T-helper 2 cell treated with Interferon-gamma antibody and Interleukin-4, amounts not matched to agents 5 μg/mL and 100 μg/mL, for 36 hours (primary cell): ENCODE measurements around the gene KCNH3.

Source experiments
- DNase-seq: peaks from one replicate; pipeline ENCODE4 v3.0.0; 2021; ENCODE audit warnings: low spot score
- H3K27ac Mint-ChIP-seq: one replicate; pipeline ENCODE4 v1.8.0; 2021; ENCODE audit warnings: mild to moderate bottlenecking, mixed read lengths
- H3K27me3 Mint-ChIP-seq: one replicate; pipeline ENCODE4 v1.8.0; 2021; ENCODE audit warnings: low read depth, mixed read lengths
- H3K36me3 Mint-ChIP-seq: one replicate; pipeline ENCODE4 v1.8.0; 2021; ENCODE audit warnings: low read depth, mixed read lengths
- H3K4me1 Mint-ChIP-seq: one replicate; pipeline ENCODE4 v1.8.0; 2021; ENCODE audit warnings: low read depth, mixed read lengths
- H3K4me3 Mint-ChIP-seq: one replicate; pipeline ENCODE4 v1.8.0; 2022; ENCODE audit warnings: mild to moderate bottlenecking, moderate library complexity, mixed read lengths
- H3K9me3 Mint-ChIP-seq: one replicate; pipeline ENCODE4 v1.8.0; 2021; ENCODE audit warnings: mixed read lengths

KCNH3 gene

GRCh38 chr12:49545815-49546214, 7.0 kb downstream of the KCNH3 start:
- H3K27ac Mint-ChIP-seq, result no peak overlapping the region
- no peaks in the 10 kb centered on the region for H3K36me3 Mint-ChIP-seq
- no peak overlapping the region for H3K4me3 Mint-ChIP-seq
- no peaks in the 10 kb centered on the region for H3K9me3 Mint-ChIP-seq
- no peak for DNase-seq
- peaks cover 14% of the 10 kb centered on the region for H3K4me1 Mint-ChIP-seq
- H3K27me3 Mint-ChIP-seq, result peaks cover 37% of the 10 kb centered on the region

GRCh38 chr12:49546481-49546880, 7.7 kb downstream of the KCNH3 start:
- Mint-ChIP-seq H3K9me3 (no peaks in the 10 kb centered on the region), H3K4me3 (no peak overlapping the region), H3K36me3 (no peaks in the 10 kb centered on the region), H3K27ac (no peak overlapping the region), H3K4me1 (peaks cover 10% of the 10 kb centered on the region), H3K27me3 (peaks cover 31% of the 10 kb centered on the region)
- DNase-seq, result no peak

- peaks cover 10% of the 10 kb centered on the region for H3K4me1 Mint-ChIP-seq
- no peak overlapping the region for H3K4me3 Mint-ChIP-seq
These were observed 8.4 kb downstream of the KCNH3 start for GRCh38 chr12:49547090-49547690.

GRCh38 chr12:49548481-49548821, 9.6 kb downstream of the KCNH3 start:
- Mint-ChIP-seq H3K36me3 (no peaks in the 10 kb centered on the region), H3K27ac (no peak overlapping the region), H3K4me1 (peaks cover 8% of the 10 kb centered on the region), H3K27me3 (peaks cover 26% of the 10 kb centered on the region), H3K9me3 (no peaks in the 10 kb centered on the region), H3K4me3 (peak overlapping the region; percentile 56)
- DNase-seq, result no peak

More at GRCh38 chr12:49547090-49547690, 8.4 kb downstream of the KCNH3 start:
- DNase-seq, result no peak
- Mint-ChIP-seq H3K9me3 (no peaks in the 10 kb centered on the region), H3K27me3 (peaks cover 30% of the 10 kb centered on the region), H3K27ac (no peak overlapping the region), H3K36me3 (no peaks in the 10 kb centered on the region)

GRCh38 chr12:49548822-49549648, 10.2 kb downstream of the KCNH3 start:
- Mint-ChIP-seq H3K4me1 (peaks cover 11% of the 10 kb centered on the region), H3K9me3 (no peaks in the 10 kb centered on the region), H3K27ac (peak overlapping the region; percentile 42), H3K4me3 (peak overlapping the region; percentile 56), H3K27me3 (peaks cover 23% of the 10 kb centered on the region), H3K36me3 (no peaks in the 10 kb centered on the region)
- no peak for DNase-seq

- Mint-ChIP-seq H3K27ac (no peak overlapping the region), H3K4me1 (peaks cover 7% of the 10 kb centered on the region), H3K9me3 (no peaks in the 10 kb centered on the region), H3K36me3 (no peaks in the 10 kb centered on the region), H3K4me3 (no peak overlapping the region), H3K27me3 (peaks cover 16% of the 10 kb centered on the region)
- DNase-seq, result no peak
These were observed 11.2 kb downstream of the KCNH3 start for GRCh38 chr12:49549735-49550692.

- Mint-ChIP-seq H3K9me3 (no peaks in the 10 kb centered on the region), H3K27me3 (peaks cover 14% of the 10 kb centered on the region), H3K4me3 (no peak overlapping the region), H3K36me3 (no peaks in the 10 kb centered on the region), H3K4me1 (peaks cover 7% of the 10 kb centered on the region), H3K27ac (no peak overlapping the region)
- no peak for DNase-seq
These were observed 11.9 kb downstream of the KCNH3 start for GRCh38 chr12:49550693-49551252.

- peaks cover 9% of the 10 kb centered on the region for H3K4me1 Mint-ChIP-seq
- peaks cover 5% of the 10 kb centered on the region for H3K36me3 Mint-ChIP-seq
- H3K27ac Mint-ChIP-seq, result no peak overlapping the region
- DNase-seq, result no peak
- H3K4me3 Mint-ChIP-seq, result no peak overlapping the region
- peaks cover 14% of the 10 kb centered on the region for H3K27me3 Mint-ChIP-seq
- no peaks in the 10 kb centered on the region for H3K9me3 Mint-ChIP-seq
These were observed 13.2 kb downstream of the KCNH3 start for GRCh38 chr12:49552014-49552413.

- no peak for DNase-seq
- H3K27ac Mint-ChIP-seq, result no peak overlapping the region
- peaks cover 12% of the 10 kb centered on the region for H3K27me3 Mint-ChIP-seq
- no peaks in the 10 kb centered on the region for H3K9me3 Mint-ChIP-seq
- peaks cover 9% of the 10 kb centered on the region for H3K4me1 Mint-ChIP-seq
- H3K36me3 Mint-ChIP-seq, result peaks cover 5% of the 10 kb centered on the region
- H3K4me3 Mint-ChIP-seq, result no peak overlapping the region
These were observed 13.6 kb downstream of the KCNH3 start for GRCh38 chr12:49552425-49552824.

- Mint-ChIP-seq H3K27ac (no peak overlapping the region), H3K27me3 (peaks cover 9% of the 10 kb centered on the region), H3K4me3 (no peak overlapping the region), H3K4me1 (peaks cover 9% of the 10 kb centered on the region), H3K9me3 (no peaks in the 10 kb centered on the region), H3K36me3 (peaks cover 5% of the 10 kb centered on the region)
- no peak for DNase-seq
These were observed 14.1 kb downstream of the KCNH3 start for GRCh38 chr12:49552899-49553298.

GRCh38 chr12:49553512-49554088, 14.8 kb downstream of the KCNH3 start:
- Mint-ChIP-seq H3K27ac (no peak overlapping the region), H3K4me3 (no peak overlapping the region), H3K4me1 (peaks cover 7% of the 10 kb centered on the region), H3K36me3 (peaks cover 10% of the 10 kb centered on the region), H3K27me3 (peaks cover 3% of the 10 kb centered on the region), H3K9me3 (no peaks in the 10 kb centered on the region)
- DNase-seq, result no peak

GRCh38 chr12:49554266-49554665, 15.4 kb downstream of the KCNH3 start:
- Mint-ChIP-seq H3K4me1 (peaks cover 7% of the 10 kb centered on the region), H3K4me3 (no peak overlapping the region), H3K27ac (no peak overlapping the region), H3K27me3 (no peaks in the 10 kb centered on the region), H3K36me3 (peaks cover 15% of the 10 kb centered on the region), H3K9me3 (no peaks in the 10 kb centered on the region)
- no peak for DNase-seq

GRCh38 chr12:49555631-49556390, 17.0 kb downstream of the KCNH3 start:
- no peak for DNase-seq
- Mint-ChIP-seq H3K27me3 (no peaks in the 10 kb centered on the region), H3K36me3 (peaks cover 24% of the 10 kb centered on the region), H3K27ac (no peak overlapping the region), H3K4me3 (no peak overlapping the region), H3K4me1 (peaks cover 7% of the 10 kb centered on the region), H3K9me3 (no peaks in the 10 kb centered on the region)
